ENCODE data around the gene MASP1. TPM values are rescaled to one million over a fixed set of nuclear protein-coding genes. Genes with fewer than 3 reads are reported as not detected.

Gene MASP1
- total and polyA plus RNA-seq, 2 experiments from 2014 or later = 1.6 to 3.0 TPM

DNA sequence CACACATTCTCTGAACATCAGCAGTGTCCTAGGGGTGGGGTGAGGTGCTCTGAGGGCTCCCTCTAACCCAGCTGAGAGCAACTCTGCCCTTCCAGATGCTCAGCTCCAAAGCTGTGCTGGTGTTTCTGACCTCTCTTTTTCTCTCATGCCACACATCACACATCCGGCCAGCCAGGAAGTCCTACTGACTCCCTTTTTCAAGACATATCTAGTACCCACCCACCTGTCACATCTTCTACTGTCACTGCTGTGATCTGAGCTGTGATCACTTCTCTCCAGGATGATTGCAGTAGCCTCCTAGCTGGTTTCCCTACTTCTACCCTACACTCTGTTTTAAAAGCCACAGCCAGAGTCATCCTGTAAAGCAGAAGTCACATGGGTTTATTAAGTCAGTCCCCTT, 30.2 kb upstream of the MASP1 start:
- Mint-ChIP-seq H3K4me1 (peaks cover 27% of the 10 kb centered on the region), H3K4me3 (no peak overlapping the region), H3K27ac (no peak overlapping the region), H3K36me3 (ENCODE audit: low read depth) (peaks cover 2% of the 10 kb centered on the region; the same call in 2 of the 3 replicates), H3K9me3 (no peaks in the 10 kb centered on the region), H3K27me3 (ENCODE audit: insufficient read depth, low read depth, poor library complexity) (peaks cover 9% of the 10 kb centered on the region)
- Histone ChIP-seq H3K4me3 (no peak overlapping the region), H3F3A (replicated peaks; ENCODE audit: low read depth) (no peaks in the 10 kb centered on the region), H3K79me2 (replicated peaks; ENCODE audit: insufficient read depth) (no peaks in the 10 kb centered on the region), H3K4me1 (ENCODE audit: insufficient read depth) (peaks cover 14% of the 10 kb centered on the region), H3K36me3 (ENCODE audit: insufficient read depth) (no peaks in the 10 kb centered on the region), H3K9me2 (ENCODE audit: insufficient read depth) (peaks cover 27% of the 10 kb centered on the region), H2AFZ (no peak overlapping the region), H3K27me3 (ENCODE audit: insufficient read depth) (no peaks in the 10 kb centered on the region), H3K27ac (ENCODE audit: low read depth) (no peak overlapping the region), H3K4me2 (no peak overlapping the region), H4K20me1 (replicated peaks; ENCODE audit: insufficient read depth) (no peaks in the 10 kb centered on the region)
- DNase-seq (ENCODE audit: low spot score) = no peak
- TF ChIP-seq, protein P1, sequence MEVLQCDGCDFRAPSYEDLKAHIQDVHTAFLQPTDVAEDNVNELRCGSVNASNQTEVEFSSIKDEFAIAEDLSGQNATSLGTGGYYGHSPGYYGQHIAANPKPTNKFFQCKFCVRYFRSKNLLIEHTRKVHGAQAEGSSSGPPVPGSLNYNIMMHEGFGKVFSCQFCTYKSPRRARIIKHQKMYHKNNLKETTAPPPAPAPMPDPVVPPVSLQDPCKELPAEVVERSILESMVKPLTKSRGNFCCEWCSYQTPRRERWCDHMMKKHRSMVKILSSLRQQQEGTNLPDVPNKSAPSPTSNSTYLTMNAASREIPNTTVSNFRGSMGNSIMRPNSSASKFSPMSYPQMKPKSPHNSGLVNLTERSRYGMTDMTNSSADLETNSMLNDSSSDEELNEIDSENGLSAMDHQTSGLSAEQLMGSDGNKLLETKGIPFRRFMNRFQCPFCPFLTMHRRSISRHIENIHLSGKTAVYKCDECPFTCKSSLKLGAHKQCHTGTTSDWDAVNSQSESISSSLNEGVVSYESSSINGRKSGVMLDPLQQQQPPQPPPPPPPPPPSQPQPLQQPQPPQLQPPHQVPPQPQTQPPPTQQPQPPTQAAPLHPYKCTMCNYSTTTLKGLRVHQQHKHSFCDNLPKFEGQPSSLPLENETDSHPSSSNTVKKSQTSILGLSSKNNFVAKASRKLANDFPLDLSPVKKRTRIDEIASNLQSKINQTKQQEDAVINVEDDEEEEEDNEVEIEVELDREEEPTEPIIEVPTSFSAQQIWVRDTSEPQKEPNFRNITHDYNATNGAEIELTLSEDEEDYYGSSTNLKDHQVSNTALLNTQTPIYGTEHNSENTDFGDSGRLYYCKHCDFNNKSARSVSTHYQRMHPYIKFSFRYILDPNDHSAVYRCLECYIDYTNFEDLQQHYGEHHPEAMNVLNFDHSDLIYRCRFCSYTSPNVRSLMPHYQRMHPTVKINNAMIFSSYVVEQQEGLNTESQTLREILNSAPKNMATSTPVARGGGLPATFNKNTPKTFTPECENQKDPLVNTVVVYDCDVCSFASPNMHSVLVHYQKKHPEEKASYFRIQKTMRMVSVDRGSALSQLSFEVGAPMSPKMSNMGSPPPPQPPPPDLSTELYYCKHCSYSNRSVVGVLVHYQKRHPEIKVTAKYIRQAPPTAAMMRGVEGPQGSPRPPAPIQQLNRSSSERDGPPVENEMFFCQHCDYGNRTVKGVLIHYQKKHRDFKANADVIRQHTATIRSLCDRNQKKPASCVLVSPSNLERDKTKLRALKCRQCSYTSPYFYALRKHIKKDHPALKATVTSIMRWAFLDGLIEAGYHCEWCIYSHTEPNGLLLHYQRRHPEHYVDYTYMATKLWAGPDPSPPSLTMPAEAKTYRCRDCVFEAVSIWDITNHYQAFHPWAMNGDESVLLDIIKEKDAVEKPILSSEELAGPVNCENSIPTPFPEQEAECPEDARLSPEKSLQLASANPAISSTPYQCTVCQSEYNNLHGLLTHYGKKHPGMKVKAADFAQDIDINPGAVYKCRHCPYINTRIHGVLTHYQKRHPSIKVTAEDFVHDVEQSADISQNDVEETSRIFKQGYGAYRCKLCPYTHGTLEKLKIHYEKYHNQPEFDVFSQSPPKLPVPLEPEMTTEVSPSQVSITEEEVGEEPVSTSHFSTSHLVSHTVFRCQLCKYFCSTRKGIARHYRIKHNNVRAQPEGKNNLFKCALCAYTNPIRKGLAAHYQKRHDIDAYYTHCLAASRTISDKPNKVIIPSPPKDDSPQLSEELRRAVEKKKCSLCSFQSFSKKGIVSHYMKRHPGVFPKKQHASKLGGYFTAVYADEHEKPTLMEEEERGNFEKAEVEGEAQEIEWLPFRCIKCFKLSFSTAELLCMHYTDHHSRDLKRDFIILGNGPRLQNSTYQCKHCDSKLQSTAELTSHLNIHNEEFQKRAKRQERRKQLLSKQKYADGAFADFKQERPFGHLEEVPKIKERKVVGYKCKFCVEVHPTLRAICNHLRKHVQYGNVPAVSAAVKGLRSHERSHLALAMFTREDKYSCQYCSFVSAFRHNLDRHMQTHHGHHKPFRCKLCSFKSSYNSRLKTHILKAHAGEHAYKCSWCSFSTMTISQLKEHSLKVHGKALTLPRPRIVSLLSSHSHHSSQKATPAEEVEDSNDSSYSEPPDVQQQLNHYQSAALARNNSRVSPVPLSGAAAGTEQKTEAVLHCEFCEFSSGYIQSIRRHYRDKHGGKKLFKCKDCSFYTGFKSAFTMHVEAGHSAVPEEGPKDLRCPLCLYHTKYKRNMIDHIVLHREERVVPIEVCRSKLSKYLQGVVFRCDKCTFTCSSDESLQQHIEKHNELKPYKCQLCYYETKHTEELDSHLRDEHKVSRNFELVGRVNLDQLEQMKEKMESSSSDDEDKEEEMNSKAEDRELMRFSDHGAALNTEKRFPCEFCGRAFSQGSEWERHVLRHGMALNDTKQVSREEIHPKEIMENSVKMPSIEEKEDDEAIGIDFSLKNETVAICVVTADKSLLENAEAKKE (CRISPR knock-in tag; IDR thresholded peaks at IDR 0.05) = no peak
- TF ChIP-seq, protein P2, sequence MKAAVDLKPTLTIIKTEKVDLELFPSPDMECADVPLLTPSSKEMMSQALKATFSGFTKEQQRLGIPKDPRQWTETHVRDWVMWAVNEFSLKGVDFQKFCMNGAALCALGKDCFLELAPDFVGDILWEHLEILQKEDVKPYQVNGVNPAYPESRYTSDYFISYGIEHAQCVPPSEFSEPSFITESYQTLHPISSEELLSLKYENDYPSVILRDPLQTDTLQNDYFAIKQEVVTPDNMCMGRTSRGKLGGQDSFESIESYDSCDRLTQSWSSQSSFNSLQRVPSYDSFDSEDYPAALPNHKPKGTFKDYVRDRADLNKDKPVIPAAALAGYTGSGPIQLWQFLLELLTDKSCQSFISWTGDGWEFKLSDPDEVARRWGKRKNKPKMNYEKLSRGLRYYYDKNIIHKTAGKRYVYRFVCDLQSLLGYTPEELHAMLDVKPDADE (IDR thresholded peaks at IDR 0.05) = no peak
- TF ChIP-seq POLR2AphosphoS5 (IDR thresholded peaks at IDR 0.05; ENCODE audit: low read depth) = no peak
- no peak for TF ChIP-seq JUNB (IDR thresholded peaks at IDR 0.05; ENCODE audit: unreplicated experiment)
- TF ChIP-seq EZH2 (IDR thresholded peaks at IDR 0.05; ENCODE audit: low read depth, unreplicated experiment) = no peak
- no peak for TF ChIP-seq STAT1 (IDR thresholded peaks at IDR 0.05; ENCODE audit: unreplicated experiment)
- TF ChIP-seq EZH2phosphoT487 (IDR thresholded peaks at IDR 0.05; ENCODE audit: unreplicated experiment) = no peak
- TF ChIP-seq, protein P3, sequence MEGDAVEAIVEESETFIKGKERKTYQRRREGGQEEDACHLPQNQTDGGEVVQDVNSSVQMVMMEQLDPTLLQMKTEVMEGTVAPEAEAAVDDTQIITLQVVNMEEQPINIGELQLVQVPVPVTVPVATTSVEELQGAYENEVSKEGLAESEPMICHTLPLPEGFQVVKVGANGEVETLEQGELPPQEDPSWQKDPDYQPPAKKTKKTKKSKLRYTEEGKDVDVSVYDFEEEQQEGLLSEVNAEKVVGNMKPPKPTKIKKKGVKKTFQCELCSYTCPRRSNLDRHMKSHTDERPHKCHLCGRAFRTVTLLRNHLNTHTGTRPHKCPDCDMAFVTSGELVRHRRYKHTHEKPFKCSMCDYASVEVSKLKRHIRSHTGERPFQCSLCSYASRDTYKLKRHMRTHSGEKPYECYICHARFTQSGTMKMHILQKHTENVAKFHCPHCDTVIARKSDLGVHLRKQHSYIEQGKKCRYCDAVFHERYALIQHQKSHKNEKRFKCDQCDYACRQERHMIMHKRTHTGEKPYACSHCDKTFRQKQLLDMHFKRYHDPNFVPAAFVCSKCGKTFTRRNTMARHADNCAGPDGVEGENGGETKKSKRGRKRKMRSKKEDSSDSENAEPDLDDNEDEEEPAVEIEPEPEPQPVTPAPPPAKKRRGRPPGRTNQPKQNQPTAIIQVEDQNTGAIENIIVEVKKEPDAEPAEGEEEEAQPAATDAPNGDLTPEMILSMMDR (conservative IDR thresholded peaks at IDR 0.05; ENCODE audit: low read depth in 2 of 2) = no peak
- ATAC-seq = no peak
